ENCODE data around the gene CDKN1C.

The CDKN1C gene

GRCh38 chr11:2890466-2891294 lies 5.1 kb upstream of the CDKN1C start:
- no peak for DNase-seq (ENCODE audit: low spot score)

GRCh38 chr11:2889362-2890273 lies 4.0 kb upstream of the CDKN1C start:
- no peak for DNase-seq (ENCODE audit: low spot score)

- DNase-seq (ENCODE audit: low spot score): peak; percentile 84
Observed at GRCh38 chr11:2888266-2888968, 2.8 kb upstream of the CDKN1C start.

- no peak for DNase-seq (ENCODE audit: low spot score)
Observed at GRCh38 chr11:2887515-2888195, 2.1 kb upstream of the CDKN1C start.

- no peak for DNase-seq (ENCODE audit: low spot score)
Observed at GRCh38 chr11:2886936-2887335, 1.4 kb upstream of the CDKN1C start.

GRCh38 chr11:2886191-2886894 lies 768 bp upstream of the CDKN1C start:
- no peak for DNase-seq (ENCODE audit: low spot score)

- DNase-seq (ENCODE audit: low spot score): peak; percentile 28
Observed at GRCh38 chr11:2885017-2885677, 428 bp downstream of the CDKN1C start.

- DNase-seq (ENCODE audit: low spot score): no peak
Observed at GRCh38 chr11:2883979-2884815, 1.4 kb downstream of the CDKN1C start.

GRCh38 chr11:2883640-2883978 lies 2.0 kb downstream of the CDKN1C start:
- DNase-seq (ENCODE audit: low spot score): no peak

- no peak for DNase-seq (ENCODE audit: low spot score)
Observed at GRCh38 chr11:2882396-2883110, 3.0 kb downstream of the CDKN1C start.

- no peak for DNase-seq (ENCODE audit: low spot score)
Observed at GRCh38 chr11:2881981-2882375, 3.6 kb downstream of the CDKN1C start.

- DNase-seq (ENCODE audit: low spot score): no peak
Observed at GRCh38 chr11:2881076-2881980, 4.2 kb downstream of the CDKN1C start.

GRCh38 chr11:2880646-2881045 lies 4.9 kb downstream of the CDKN1C start:
- no peak for DNase-seq (ENCODE audit: low spot score)

- DNase-seq (ENCODE audit: low spot score): no peak
Observed at GRCh38 chr11:2878782-2879181, 6.8 kb downstream of the CDKN1C start.

- DNase-seq (ENCODE audit: low spot score): no peak
Observed at GRCh38 chr11:2877474-2877873, 8.1 kb downstream of the CDKN1C start.

- DNase-seq (ENCODE audit: low spot score): no peak
Observed at GRCh38 chr11:2874963-2875362, 10.6 kb downstream of the CDKN1C start.

- DNase-seq (ENCODE audit: low spot score): no peak
Observed at GRCh38 chr11:2870969-2871680, 14.4 kb downstream of the CDKN1C start.
